DMS79 treated with DMSO at 0.1 percent for 48 hours (cell line): Measurements from ENCODE around the gene YARS1.

ENCODE experiments used
- DNase-seq: peaks from one replicate; lab custom pipeline; 2025; lab: John Stamatoyannopoulos, UW

Gene YARS1

DNA sequence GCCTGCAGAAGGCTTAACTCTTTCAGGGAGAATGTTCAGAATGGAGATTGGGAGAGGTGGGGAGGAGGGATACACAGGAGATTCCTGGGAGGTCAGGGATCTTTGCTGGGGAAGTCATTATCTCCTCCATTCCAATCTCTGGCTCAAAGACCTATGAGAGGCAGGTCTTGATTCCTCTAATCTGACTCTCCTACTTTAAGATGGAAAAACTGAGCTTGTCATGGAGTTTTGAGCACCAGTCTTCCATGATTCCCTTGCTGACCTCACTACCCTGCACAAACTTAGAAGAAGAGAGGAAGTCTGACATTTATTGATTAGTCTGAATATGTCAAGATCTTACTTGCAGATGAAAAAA lies 73.1 kb downstream of the YARS1 start:
- no peak for DNase-seq

DNA sequence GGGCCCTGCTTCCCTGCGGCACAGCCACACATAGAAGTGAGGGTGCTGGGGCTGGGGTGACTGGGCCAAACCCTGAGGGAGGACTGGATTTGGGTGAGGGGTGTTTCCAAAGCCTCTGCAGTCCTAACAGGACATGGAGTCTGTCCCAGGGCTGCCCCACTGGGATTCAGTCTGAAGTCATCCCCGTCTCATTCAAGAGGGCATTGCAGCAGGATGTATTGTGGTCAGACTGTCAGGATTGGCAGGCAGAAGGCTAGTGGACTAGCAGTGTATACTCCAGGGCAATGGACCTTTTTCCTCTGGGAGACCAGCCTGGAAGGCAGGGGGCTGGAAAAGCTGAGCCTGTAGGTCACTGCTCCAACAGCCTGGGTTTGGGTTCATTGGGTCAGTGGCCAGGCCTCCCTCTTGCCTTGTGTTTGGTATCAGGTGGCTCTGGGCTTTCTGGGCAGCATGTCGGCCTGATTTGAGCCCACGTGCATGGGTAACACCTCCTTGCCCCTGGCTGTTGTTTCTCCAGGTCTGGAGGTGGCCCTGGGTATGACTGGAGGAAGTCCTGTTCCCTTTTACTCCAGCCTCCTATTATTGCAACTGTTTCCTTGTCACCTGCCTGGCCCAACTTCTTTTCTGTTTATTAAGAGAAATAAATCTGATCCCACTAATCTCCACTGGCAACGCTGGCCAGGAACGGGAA lies 73.6 kb downstream of the YARS1 start:
- no peak for DNase-seq

DNA sequence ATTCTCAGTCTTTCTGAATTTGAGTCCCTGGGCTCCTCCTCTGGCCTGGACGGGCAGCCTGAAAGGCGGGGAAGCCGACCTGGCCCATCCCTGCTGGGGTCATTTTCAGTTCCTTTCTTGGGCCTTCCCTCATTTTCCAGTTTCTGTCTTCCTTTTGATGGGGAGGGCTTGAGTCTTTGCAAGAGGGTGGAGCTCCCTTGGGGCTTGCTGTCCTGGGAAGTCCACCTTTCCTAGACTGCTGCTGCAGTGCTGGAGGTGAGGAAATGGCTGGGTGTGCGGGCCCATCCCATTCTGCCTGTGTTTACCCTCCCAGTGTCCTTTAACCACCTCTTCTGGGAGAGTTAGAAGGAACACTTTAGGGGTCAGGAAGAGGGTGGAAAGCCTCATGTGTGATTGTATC lies 74.2 kb downstream of the YARS1 start:
- no peak for DNase-seq

DNA sequence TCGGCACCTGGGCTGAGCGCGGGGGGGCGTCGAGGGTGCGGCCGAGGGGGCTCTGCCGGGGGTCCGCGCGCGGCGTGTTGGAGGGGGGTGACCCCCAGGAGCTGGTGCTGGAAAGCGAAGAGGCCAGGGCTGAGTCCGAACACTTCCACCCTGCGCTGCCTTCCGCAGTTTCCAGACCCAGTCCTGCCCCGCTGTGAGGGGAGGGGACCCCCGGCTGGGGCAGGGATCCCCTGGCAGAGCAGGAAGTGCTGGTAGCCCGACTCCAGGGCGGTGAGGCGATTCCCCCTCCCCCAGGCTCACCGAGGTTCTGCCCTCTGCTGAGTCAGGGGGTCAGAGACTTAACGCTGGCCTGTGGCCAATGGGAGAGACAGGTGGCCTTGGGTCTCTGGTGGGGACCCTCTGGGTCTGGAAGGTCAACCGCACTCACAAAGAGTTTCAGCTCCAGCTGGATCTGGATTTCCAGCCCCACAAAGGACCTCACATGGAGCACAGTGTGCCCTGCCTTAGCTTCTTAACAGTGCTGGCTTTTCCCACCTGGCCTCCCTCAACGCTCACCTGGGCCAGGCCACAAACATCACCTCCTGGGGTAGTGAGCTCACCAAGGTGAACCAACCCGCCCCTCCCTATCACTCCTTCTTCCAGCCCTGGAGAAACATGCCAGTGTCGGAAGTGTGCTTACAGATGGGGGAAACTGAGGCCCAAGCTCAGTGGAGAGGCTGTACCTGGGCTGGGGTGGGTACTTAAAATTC lies 74.8 kb downstream of the YARS1 start:
- DNase-seq = peak; percentile 68

DNA sequence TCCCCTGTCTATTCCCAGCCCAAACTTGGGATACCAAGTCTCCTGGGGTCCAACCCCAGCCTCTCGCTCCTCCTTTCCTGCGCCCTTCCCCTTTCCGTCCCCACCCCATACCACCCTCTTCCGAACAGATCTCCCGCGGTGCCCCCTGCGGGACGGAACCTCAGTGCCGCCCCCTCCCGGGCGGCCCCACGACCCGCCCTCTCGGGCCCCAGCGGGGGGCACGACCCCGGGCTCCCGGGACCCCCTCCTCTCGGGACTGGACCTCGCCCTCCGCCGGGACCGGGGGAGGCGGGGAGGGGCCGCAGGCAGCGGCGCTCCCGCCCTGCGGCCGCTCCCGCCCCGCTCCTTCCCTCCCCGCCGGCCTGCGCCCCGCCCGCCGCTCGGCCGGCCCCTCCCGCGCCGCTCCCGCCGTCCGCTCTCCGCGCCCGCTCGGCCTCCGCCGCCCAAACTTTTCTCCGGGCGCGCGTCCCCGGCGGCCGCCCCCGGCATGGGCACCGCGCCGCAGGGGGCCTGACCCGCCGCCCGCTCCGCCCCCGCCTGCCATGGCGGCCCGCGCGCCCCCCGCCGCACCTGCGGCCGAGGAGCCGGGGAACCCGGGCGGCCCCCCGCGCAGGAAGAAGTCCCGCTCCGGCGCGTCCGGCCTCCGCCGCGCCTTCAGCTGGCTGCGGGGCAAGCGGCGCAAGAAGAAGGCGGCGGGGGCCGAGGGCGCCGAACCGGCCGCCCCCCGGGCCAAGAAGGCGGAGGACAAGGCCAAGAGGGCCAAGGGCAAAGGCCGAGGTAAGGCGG lies 75.6 kb downstream of the YARS1 start:
- DNase-seq = no peak

DNA sequence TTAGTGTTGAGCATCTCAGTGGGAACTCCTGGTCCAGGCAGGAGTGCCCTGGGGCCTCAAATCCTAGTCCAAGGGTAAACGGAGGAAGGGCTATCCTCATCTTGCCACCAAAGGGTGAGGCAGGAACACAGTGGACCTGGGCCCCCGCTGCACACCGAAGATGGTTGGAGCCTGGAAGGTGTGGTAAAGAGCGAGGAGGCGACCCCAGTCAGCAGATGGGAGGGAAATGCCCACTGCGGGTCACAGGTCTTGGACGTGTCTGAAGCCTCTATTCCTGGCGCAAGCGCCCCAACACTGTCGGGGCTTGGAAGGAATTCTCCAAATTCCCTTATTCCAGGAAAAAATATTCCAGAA lies 76.1 kb downstream of the YARS1 start:
- DNase-seq = no peak

DNA sequence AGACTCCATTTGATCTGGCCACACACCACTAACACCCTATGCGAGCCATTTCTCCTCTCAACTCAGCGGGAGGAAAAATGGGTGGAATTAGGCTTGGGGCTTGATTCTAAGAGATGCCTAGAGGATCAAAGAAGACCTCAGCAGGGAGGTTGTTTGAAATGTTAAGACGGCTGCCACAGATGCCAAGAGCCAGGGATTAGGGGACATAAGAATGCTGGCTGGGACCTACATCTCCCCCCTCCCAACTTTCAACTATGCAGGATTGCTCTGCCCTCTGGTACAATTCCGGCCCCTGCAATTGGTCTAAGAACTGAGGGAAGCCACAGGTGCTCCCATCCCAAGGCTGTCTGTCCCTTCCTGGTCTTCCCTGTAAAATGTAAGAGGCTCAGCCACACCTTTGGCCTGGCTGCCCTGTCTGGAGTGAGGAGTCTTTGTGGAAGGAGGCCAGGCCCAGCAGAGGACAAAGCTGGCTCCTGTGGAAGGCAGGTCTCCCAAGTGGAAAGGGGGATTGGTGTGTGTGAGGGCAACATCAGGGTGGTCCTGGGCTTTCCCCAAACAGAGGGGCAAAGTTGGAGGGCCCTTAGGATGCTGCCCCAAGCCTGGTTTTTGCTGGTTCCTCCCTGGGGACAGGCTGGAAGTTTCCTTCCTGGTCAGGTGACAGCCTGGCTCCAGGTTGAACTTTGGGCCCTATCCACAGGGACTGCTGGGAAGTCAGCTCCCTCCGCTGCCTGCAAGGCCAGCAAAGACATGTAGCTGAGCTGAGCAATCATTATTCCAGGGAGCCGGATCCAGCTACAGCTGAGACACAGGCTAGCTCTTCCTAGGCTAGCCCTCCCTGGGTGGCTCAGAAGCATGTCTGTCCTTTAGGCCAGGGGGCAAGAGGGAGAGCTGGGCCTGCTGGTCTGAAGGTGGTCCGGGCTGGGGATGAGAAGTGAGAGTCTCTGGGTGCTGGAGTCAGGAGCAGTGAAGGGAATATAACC lies 80.1 kb downstream of the YARS1 start:
- DNase-seq = no peak

DNA sequence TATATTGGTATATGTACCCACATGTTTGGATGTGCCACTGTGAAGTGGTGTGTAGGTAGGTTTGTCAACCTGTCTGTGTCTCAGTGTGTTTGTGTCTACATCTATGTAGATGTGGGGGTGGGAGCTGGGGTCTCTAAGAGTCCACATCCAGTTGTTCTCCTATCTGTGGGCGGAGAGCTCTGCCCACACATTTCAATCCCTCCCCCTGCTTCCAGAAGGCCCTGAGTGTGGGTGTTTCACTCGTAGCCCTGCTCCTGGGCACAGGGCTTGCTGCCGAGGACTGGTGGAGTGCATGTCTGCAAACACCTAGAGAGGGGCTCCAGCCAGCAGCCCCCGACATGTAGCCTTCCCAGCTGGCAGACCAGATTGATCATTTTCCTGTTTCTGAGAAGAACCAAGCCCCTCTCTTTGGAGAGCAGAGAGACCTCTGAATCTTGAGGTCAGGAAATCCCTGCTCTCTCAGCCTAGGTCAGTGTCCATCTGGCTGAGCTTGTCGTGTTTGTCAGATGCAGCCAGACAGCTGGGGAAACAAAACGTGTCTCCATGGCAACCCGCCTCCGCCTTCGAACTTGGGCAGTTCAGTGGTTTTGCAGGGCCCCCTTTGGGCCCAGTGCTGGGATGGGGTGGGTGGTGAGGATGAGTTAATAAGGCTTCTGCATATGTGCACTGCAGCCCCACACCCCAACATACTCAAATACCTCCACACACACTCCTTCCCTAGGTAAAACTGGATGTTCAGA lies 83.4 kb downstream of the YARS1 start:
- DNase-seq = no peak

DNA sequence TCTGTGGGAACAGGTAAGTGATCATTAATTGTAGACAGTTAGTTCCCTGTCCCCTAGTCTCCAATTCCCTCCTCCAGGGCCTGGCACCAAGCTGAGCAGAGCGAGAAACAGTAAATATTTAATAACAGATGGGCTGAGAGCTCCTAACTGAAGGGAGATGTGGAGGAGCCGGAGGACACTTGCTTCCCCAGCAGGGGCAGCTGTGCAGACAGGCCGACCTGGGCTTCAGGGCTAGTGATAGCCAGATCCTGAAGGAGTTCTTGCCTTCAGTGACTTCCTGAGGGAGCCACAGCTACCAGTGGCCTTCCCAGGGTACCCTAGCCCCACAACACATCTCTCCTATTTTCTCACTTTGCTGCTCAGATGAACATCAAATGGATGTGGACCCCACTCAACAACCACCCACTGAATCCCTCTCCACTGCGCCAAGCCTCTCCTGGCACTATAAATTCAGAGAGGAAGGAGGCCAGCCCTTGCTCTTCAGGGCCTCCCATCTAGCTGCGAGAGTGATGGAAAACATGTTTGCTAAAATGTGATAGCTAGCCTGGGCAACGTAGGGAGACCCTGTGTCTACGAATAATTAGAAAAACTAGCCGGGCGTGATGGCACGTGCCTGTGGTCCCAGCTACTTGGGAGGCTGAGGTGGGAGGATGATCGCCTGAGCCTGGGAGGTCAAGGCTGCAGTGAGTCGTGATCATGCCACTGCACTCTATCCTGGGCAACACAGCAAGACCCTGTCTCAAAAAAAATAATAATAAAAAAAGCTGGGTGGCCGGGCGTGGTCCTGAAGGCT lies 87.7 kb downstream of the YARS1 start:
- no peak for DNase-seq

DNA sequence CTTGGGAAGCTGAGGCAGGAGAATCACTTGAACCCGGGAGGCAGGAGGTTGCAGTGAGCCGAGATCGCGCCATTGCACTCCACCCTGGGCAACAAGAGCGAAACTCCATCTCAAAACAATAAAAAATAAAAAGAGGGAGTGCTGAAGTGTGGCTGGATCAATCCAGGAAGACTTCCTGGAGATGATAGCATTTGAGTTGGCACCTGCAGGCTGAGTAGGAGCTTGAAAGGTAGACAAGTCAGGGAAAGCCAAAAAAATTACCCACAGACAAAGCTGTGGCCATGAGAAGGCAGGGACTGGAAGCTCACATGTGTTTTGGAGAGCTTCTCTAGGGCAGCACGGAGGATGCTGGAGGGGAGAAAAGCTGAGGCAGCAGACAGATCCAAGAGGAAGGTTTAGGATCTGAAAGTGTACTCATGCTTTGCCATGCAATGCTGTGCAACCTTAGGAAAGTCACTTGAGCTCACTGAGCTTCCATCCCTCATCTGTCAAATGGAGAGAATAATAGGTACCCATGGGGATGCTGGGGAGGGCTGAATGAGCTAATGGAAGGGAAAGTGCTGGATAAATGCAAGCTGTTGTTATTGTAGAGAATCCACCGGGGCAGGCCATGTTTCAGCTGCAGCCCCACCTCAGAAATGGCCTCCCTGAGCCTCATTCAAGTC lies 88.6 kb downstream of the YARS1 start:
- no peak for DNase-seq

DNA sequence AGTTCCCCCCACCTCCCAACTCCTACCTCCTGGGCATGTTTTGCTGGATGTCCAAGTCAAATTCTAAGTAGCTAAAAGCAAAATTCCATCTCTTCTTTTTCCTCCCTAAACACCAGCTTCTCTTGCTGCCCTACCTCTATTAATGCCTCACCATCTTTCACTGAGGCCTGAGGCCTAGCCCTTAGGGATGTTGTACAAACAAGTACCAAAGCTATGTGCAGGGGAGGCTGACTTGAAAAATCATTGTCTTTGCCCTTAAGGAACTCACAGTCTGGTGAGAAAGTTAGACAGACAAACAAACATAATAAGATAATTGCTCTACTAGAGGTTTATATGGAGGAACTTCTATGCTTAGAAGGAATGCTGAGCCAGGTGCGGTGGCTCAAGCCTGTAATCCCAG lies 89.3 kb downstream of the YARS1 start:
- DNase-seq = no peak

DNA sequence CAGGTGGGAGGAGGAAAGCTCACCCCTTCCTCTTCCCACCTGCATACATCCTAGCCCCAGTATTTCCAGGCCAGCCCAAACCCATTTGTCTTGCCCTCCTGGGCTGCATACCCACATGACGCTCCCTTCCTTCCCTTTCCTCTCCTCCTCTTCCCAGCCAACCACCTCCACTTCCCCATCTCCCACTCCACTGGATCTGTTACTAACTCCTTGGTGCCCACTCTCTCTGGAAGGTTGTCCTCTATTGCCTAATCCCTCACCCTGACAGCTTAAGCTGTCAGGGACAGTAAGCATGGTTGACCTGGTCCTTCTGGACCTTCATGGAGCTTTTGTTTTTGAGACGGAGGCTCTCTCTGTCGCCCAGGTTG lies 91.6 kb downstream of the YARS1 start:
- DNase-seq = no peak
